Ammon's horn (tissue), 1 donor: Measurements from ENCODE around the gene TCP11L1.

Experiments used
- DNase-seq: peaks from one replicate; pipeline ENCODE4 v3.0.0-alpha.2; 2016; ENCODE audit warnings: low spot score

Gene TCP11L1, protein sequence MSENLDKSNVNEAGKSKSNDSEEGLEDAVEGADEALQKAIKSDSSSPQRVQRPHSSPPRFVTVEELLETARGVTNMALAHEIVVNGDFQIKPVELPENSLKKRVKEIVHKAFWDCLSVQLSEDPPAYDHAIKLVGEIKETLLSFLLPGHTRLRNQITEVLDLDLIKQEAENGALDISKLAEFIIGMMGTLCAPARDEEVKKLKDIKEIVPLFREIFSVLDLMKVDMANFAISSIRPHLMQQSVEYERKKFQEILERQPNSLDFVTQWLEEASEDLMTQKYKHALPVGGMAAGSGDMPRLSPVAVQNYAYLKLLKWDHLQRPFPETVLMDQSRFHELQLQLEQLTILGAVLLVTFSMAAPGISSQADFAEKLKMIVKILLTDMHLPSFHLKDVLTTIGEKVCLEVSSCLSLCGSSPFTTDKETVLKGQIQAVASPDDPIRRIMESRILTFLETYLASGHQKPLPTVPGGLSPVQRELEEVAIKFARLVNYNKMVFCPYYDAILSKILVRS

GRCh38 chr11:33039274-33040032 is at the start of gene TCP11L1:
Gene TCP11L1, plus strand, starts transcription at chr11:33039572. Its CDS starts 4,202 bp downstream, at chr11:33043774.
- peak; percentile 96 for DNase-seq

DNA sequence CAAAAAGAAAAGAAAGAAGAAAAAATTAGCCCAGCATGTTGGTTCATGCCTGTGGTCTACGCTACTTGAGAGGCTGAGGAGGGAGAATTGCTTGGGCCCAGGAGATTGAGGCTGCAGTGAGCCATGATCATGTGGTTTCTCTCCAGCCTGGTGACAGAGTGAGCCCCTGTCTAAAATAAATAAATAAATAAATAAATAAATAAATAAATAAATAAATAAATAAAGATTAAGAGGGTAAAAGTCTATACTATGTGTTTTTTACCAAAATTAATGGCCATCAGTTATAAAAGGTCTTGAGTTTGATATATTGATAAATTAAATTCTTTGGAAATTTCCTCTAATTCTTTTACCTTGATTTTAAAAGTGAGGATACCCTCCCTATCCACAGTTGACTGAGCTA is 48.9 kb upstream of the TCP11L1 start:
- DNase-seq, result no peak

DNA sequence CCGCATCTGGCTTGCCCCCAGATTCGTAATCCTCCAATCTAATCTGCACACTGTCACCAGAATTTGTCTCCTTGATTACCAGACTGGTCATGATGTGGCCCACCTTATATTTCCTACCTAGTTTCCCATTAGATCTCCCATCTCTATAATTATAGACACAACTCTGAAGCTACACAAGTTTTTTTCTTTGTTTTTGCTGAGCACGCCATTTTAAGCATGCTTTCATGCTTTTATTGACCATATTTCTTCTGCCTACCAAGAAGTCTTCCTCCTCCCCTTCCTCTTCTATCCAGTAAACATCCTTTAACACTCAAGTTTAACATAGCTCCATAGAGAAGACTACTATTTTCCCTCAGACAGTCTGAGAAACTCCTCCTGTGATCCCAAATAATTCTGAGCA is 47.9 kb upstream of the TCP11L1 start:
- DNase-seq, result no peak

- no peak for DNase-seq
These were observed 47.5 kb upstream of the TCP11L1 start for GRCh38 chr11:32991898-32992297.

GRCh38 chr11:33000181-33000580 is 39.2 kb upstream of the TCP11L1 start:
- DNase-seq, result no peak

DNA sequence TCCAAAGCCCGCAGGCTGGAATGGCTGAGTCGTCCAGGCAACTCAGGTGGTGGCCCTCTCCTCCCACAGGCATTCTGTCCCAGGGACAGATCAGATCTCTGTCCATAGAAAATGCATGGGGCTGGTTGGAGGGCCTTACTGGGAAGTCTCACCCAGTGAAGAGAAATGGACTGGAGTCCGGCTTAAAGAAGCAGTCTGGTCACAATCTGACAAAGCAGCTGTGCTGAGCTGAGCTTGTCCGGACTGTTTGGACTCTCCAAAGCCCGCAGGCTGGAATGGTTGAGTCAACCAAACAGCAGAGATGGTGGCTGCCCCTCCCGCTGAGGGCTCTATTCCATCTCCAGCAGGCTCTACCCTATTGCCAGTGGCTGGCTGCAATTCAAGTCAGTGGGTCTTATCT is 38.1 kb upstream of the TCP11L1 start:
- no peak for DNase-seq

- DNase-seq, result no peak
These were observed 37.4 kb upstream of the TCP11L1 start for GRCh38 chr11:33001751-33002542.

DNA sequence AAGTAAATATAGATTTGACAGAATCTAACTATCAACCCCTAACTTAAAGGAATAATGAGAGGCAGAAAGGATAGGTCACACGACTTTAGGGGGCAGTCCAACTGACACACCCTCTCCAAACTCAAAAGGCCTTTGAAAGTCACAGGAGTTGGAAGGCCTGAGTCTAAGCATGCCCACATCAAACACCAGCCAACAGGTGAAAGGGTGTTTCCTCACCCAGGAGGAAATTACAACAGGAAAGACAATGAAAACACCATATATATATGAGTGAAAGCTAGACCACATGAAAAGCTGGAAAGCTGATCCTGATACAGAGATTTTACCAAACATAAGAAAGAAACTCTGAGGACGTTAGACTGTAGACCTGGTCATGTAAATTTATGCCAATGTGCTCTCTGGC is 34.2 kb upstream of the TCP11L1 start:
- DNase-seq, result no peak

DNA sequence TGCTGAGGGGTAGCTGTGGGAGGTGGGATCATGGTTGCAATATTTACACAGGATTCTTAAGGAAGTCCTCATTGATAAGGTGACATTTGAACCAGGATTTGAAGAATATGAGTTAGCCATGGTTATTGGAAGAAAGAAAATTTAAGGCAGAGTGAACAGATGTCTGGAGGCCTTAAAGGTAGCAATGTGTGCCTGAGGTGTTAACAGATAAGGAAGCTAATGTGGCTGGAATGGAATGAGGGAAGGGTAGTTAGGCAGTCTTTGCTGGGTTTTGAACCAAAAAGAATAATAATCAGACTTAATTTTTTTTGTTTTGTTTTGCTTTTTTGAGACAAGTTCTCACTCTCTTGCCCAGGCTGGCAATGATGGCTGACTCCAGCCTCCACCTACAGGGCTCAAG is 33.4 kb upstream of the TCP11L1 start:
- no peak for DNase-seq

GRCh38 chr11:33013755-33014154 is 25.6 kb upstream of the TCP11L1 start:
- DNase-seq, result no peak

DNA sequence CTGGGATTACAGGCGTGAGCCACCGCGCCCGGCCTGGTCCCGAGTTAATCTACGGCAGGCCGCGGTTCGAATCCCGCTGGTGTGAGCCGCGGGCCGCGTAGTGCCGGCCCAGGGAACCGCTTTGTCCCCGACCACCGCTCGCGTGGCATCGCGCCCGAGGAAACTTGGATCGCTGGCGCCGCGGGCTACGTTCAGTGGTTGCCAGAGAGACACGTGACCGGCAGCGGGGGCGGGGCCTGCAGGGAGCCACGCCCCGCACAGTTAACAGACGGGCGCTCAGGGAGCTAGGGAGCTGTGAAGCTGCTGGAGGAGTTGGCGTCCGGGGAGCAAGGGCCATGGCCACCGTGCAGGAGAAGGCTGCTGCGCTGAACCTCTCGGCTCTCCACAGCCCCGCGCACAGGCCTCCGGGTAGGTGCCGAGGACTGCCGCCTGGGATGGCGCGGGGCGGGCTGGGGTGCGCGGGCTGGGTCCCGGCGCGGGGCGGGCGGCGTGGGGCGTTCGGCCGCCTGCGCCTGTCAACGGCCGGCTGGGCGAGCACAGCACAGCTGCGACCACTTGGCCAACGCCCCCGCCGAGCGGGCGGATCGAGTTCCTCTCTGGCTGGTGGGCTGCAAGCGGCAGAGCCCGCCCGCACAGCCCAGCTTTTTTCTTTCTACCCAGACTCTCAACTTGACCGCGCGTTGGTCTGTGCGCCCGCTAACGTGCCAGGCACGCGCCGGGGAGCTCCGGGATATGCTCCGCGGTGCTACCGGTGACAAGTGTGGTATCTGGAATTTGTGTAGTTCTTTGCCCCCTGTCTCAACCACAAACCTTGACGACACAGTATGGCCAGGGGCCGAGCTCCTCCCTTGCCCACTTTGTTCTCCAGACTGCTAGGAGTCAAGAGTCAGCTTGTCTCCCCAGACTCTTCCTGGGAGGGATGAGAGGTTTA is 23.5 kb upstream of the TCP11L1 start, which contains the start of gene DEPDC7:
Gene DEPDC7 (plus strand): TSS at position 258 of the 931 bp plus-strand sequence. CDS start 78 bp downstream, at position 336.
- peak; percentile 95 for DNase-seq

DNA sequence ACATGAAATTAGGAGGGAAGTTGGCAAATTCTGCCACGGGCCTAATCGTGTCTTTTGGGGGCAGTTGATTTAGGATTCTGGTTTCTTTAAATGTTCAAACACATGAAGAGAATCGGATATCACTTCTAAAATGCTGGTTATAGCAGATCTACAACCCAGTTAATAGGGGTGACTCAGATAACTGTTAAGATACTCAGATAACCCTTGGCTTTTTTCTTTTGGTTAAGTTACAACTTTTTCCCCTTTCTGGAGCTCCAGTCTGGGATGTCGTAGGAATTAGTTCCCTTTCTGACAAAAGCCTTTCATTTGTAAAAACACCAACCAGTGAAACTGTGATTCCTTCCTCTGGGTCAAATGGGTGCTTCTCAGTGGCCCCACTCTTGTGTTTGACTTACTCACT is 22.7 kb upstream of the TCP11L1 start:
- DNase-seq, result no peak

DNA sequence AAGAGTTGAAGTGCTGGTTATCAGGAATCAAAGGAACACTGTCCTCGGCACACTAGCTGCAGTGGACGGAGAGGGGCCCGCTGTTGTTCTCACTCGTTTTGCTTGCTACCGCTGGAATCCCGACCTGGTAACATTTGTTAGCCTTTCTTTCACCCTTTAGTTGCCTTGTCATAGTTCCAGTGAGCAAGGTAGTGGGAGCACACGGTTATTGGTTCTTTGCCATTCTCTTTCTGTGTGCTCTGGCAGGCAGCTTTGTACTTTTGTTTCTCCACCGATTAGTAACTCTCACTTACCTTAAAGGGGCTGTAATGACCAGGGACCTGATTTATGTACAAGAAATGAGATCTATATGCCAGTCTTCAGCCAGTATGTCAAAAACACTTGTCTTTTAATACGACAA is 21.9 kb upstream of the TCP11L1 start:
- DNase-seq, result no peak

- DNase-seq, result no peak
These were observed 21.4 kb upstream of the TCP11L1 start for GRCh38 chr11:33017965-33018364.

DNA sequence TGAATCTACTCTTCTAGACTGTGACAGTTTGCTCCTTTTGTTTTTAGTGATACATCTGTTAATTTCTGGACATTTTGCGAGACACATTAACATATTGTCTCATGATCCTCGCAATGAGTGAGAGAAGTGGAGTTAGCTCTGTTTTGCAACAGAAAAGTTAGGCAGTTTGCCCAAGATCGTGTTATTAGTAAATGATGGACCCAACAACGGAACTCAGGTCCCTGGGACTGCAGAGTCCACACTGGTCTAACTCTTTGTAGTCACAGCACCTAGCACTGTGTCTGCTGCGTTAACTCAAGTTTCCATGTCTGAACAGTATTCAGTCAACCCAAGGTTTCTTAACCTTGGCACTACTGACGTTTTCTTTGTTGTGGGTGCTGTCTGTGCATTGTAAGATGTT is 20.5 kb upstream of the TCP11L1 start:
- no peak for DNase-seq

- no peak for DNase-seq
These were observed 17.9 kb upstream of the TCP11L1 start for GRCh38 chr11:33021501-33021900.

- DNase-seq, result no peak
These were observed 17.4 kb upstream of the TCP11L1 start for GRCh38 chr11:33021937-33022336.

DNA sequence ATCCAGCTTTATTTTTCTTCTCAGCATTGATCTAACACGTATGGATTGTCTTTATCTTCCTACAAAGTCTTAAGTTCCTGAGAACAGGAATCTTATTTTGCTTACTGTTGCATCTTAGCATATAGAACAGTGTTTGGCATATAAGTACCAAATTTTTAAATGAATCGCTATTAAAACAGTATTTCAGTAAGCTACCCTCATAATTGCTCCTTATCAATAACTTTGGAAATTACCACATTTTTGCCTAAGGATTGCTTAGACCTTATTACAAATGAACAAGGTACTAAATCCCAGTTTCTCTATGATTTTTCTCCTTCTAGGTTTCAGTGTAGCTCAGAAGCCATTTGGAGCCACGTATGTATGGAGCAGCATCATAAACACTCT is 14.0 kb upstream of the TCP11L1 start:
- DNase-seq, result no peak

- DNase-seq, result no peak
These were observed 12.1 kb upstream of the TCP11L1 start for GRCh38 chr11:33027233-33027632.

GRCh38 chr11:33027846-33028536 is 11.4 kb upstream of the TCP11L1 start:
- peak; percentile 25 for DNase-seq

- no peak for DNase-seq
These were observed 10.8 kb upstream of the TCP11L1 start for GRCh38 chr11:33028537-33028914.
